Gastroesophageal sphincter (tissue), 4 donors: ENCODE data around the gene NOL4L. TPM values are rescaled to one million over a fixed set of nuclear protein-coding genes. Genes with fewer than 3 reads are reported as not detected.

Experiments
- ATAC-seq: fragments of 150-250 bp; one replicate; pipeline ENCODE4 v1.9.1; 2016; ENCODE audit warnings: mild to moderate bottlenecking, moderate library complexity
- H3K27ac ChIP-seq, 4 donors: fragments of 200-600 bp; sonication (generic) in 3 of 4; 1 replicate in 3 of 4; 2 replicates in 1 of 4; pipeline ENCODE4 v1.5.1; 2016 to 2019
- H3K27me3 ChIP-seq: fragments of 200-600 bp; sonication (generic); one replicate; pipeline ENCODE4 v1.5.1; 2019
- H3K36me3 ChIP-seq, 2 donors: fragments of 200-600 bp; sonication (generic); one replicate each; pipeline ENCODE4 v1.5.1; 2019; ENCODE audit warnings: control low read depth in 1 of 2
- H3K4me1 ChIP-seq, 3 donors: fragments of 200-600 bp; sonication (generic); 1 replicate in 2 of 3; 2 replicates in 1 of 3; pipeline ENCODE4 v1.5.1; 2016 to 2019; ENCODE audit warnings: control low read depth in 2 of 3
- H3K4me3 ChIP-seq, 2 donors: fragments of 200-600 bp; sonication (generic); one replicate each; pipeline ENCODE4 v1.5.1; 2019; ENCODE audit warnings: mild to moderate bottlenecking in 1 of 2, moderate library complexity in 1 of 2
- H3K9me3 ChIP-seq, 3 donors: fragments of 200-600 bp; sonication (generic); one replicate each; pipeline ENCODE4 v1.5.1; 2017 to 2019; ENCODE audit warnings: control low read depth in 2 of 3
- EP300 ChIP-seq: sonication (generic); formaldehyde crosslinking; IDR thresholded peaks from one replicate; pipeline ENCODE4 v1.6.1; 2017; ENCODE audit warnings: antibody characterized with exemption, mild to moderate bottlenecking
- POLR2A ChIP-seq, 2 donors: fragments of 450-650 bp; IDR thresholded peaks; one replicate each; pipeline ENCODE4 v1.6.1; 2017; ENCODE audit warnings: antibody characterized with exemption in 2 of 2, mild to moderate bottlenecking in 2 of 2, moderate library complexity in 1 of 2
- POLR2AphosphoS5 ChIP-seq: sonication (generic); formaldehyde crosslinking; IDR thresholded peaks from one replicate; pipeline ENCODE4 v1.6.1; 2017; ENCODE audit warnings: antibody characterized with exemption
- WGBS, 2 donors: methylation state at CpG; one replicate each; pipeline ENCODE4 v1.1.5; 2018; ENCODE audit warnings: low coverage in 1 of 2; 5-methylcytosine and 5-hydroxymethylcytosine counted together
- total RNA-seq, 4 donors: library from RNA; depleted of rRNA; stranded (reverse); fragments of >200 nt; gene quantifications; one replicate each; pipeline ENCODE4 v1.1.0, GENCODE V29; 2016
- TF ChIP-seq, protein P1 (sequence below), 4 experiments: fragments of 200-600 bp in 2 of 4; fragments of 450-650 bp in 2 of 4; sonication (generic) in 1 of 4; IDR thresholded peaks; one replicate each; pipeline ENCODE4 v1.5.1; 2017 to 2019; ENCODE audit warnings: antibody characterized with exemption in 4 of 4, mild to moderate bottlenecking in 2 of 4, moderate library complexity in 2 of 4

Gene NOL4L
- total RNA-seq, 4 donors from 2014 or later: 9.0 to 14.7 (median 10.8) TPM

DNA sequence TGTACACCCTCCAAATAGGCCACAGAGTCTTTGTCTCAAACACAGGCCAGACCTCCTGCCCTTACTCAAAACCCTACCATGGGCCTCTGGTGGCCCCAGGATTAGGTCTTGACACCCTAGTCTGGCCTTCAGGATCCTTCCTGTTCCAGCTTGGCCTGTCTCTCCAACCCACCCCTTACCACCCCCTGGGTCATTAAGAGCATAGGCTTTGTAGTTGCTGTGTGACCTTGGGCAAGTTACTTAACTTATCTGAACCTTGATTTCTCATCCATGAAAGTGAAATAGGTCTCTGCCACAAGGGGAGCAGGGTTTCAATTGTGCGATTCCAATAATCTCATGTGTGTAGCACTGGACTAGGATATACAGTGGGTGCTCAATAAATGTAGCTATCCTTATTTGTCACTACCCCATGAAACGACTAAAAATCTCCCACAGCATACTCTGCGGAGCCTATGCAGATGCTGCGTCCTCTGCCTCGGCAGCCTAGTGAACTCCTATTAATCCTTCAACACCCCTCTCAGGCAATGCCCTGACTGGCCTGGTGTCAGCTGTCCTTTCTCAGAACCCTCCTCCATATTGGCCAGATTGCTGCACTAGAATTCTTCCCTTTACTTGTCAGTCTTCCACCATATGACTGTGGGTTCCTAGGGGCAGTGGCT lies 39.7 kb upstream of the NOL4L start:
- no peak for ATAC-seq
- no peak overlapping the region for H3K27ac ChIP-seq
- 78 to 94% methylated on average over 3 to 5 of the region's 5 CpGs for WGBS, 2 donors

DNA sequence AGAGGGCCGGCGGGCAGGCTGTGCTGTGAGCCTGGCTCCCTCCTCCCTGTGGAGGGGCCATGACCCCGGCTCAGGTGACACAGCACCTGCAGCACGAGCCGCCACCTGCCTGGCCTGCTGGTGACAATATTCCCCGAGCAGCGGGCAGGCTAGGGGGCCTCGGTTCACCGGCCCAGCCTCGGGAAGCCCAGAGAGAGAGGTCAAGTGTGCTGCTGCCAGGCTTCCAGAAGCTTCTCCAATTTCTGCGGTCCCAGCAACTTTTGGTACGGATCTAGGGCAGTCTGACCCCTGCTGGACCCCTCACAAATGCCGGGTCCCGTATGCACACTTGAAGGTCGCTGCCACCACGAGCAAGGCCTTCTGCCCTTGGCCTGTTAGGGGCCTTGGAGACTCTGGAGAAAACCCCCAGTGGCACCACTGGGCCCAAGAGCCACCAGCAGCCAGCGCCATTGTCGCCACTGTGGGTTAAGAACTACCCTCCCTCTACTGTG lies 38.6 kb upstream of the NOL4L start:
- Histone ChIP-seq H3K27ac (no peak overlapping the region), H3K9me3 (no peaks in the 10 kb centered on the region), H3K4me3 (no peak overlapping the region), H3K36me3 (no peaks in the 10 kb centered on the region), H3K27me3 (peaks cover 12% of the 10 kb centered on the region), H3K4me1 (peaks cover 0 to 17% (median 6%) of the 10 kb centered on the region in 3 donors)
- TF ChIP-seq, protein P1, sequence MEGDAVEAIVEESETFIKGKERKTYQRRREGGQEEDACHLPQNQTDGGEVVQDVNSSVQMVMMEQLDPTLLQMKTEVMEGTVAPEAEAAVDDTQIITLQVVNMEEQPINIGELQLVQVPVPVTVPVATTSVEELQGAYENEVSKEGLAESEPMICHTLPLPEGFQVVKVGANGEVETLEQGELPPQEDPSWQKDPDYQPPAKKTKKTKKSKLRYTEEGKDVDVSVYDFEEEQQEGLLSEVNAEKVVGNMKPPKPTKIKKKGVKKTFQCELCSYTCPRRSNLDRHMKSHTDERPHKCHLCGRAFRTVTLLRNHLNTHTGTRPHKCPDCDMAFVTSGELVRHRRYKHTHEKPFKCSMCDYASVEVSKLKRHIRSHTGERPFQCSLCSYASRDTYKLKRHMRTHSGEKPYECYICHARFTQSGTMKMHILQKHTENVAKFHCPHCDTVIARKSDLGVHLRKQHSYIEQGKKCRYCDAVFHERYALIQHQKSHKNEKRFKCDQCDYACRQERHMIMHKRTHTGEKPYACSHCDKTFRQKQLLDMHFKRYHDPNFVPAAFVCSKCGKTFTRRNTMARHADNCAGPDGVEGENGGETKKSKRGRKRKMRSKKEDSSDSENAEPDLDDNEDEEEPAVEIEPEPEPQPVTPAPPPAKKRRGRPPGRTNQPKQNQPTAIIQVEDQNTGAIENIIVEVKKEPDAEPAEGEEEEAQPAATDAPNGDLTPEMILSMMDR (IDR thresholded peaks at IDR 0.05): no peak
- TF ChIP-seq POLR2AphosphoS5 (no peak), EP300 (no peak), POLR2A (IDR thresholded peaks at IDR 0.05) (no peak)
- no CpG with 5 or more reads among the region's 18 CpGs for WGBS, 2 donors
- no peak for ATAC-seq

More for the DNA sequence above, 39.7 kb upstream of the NOL4L start:
- TF ChIP-seq POLR2A (IDR thresholded peaks at IDR 0.05): no peak
- Histone ChIP-seq H3K9me3 (no peaks in the 10 kb centered on the region), H3K4me1 (peaks cover 0 to 17% (median 6%) of the 10 kb centered on the region in 3 donors), H3K4me3 (no peak overlapping the region), H3K27me3 (peaks cover 7% of the 10 kb centered on the region), H3K36me3 (no peaks in the 10 kb centered on the region)

DNA sequence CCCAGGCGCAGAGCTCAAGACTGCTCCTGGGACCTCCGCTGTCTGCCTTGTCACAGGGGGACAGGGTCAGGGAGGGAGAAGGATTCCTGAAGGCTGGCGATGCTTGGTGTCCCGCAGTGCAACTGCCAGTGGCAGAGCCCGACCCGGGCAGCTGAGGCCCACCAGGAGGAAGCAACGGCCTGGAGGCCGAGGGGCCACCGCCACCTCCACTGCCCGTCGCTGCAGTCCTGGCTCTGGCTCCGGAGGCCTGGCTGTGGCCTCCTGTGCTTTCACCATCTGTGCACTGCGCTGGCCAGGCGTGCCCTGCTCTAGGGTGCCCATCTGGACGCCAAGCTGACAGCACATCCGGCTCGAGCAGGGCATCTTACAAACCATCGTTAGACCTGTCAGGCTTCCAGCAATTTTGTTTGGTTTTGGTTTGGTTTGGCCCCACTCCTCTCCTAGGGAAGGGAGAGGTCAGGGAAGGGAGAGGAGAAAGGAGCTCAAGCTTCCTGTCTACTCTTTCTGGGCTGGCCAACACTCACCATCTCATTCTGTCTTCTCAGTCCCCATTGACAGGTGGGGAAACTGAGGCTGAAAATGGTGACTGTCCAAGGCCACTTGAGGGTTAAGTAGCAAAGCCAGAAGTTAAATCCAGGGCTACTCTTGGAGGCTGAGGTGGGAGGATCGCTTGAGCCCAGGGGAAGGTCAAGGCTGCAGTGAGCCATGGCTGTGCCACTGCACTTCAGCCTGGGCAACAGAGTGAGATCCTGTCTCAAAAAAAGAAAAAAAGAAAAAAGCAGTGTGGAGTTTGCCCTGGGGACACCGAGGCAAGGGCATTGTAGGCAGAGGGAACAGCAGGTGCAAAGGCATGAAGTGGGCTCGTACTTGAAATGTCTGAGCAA lies 37.7 kb upstream of the NOL4L start:
- H3K27me3 ChIP-seq: peaks cover 14% of the 10 kb centered on the region
- ATAC-seq: no peak
- no peak for TF ChIP-seq EP300
- TF ChIP-seq POLR2A (IDR thresholded peaks at IDR 0.05): no peak
- TF ChIP-seq POLR2AphosphoS5: no peak
- TF ChIP-seq, protein P1 (IDR thresholded peaks at IDR 0.05): no peak
- WGBS, 2 donors: 60 to 88% methylated on average over 5 to 8 of the region's 21 CpGs
- no peak overlapping the region for H3K4me3 ChIP-seq
- H3K36me3 ChIP-seq: no peaks in the 10 kb centered on the region
- no peak overlapping the region for H3K27ac ChIP-seq
- peaks cover 0 to 13% (median 6%) of the 10 kb centered on the region in 3 donors for H3K4me1 ChIP-seq
- no peaks in the 10 kb centered on the region for H3K9me3 ChIP-seq

DNA sequence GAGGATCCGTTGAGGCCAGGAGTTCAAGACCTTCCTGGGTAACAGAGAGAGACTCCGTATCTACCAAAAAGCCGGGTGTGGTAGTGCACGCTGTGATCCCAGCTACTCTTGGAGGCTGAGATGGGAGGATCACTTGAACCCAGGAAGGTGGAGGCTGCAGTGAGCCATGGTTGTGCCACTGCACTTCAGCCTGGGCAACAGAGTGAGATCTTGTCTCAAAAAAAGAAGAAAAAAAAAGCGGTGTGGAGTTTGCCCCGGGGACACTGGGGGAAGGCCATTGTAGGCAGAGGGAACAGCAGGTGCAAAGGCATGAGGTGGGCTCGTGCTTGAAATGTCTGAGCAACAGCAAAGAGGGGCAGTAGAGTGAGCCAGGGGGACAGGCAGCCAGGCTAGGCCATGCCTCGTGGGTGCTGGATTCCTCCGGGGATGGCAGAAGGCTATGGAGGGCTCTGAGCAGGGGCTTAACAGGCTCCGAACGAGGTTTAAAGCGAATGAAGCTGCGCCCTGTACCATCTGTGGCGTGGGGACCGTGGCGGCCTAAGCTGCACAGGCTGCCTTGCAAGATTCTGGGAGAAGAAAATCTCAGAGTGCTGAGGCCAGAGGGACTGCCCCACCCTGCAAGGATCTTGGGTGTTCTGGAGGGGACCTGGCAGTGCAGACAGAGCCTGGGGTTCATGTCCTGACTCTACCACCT lies 36.9 kb upstream of the NOL4L start:
- no peak for ATAC-seq

More for the DNA sequence above, 36.9 kb upstream of the NOL4L start:
- H3K27ac ChIP-seq: no peak overlapping the region
- 82 to 83% methylated on average over 1 to 13 of the region's 16 CpGs for WGBS, 2 donors
- peaks cover 14% of the 10 kb centered on the region for H3K27me3 ChIP-seq
- H3K4me1 ChIP-seq: peaks cover 0 to 5% (median 0%) of the 10 kb centered on the region in 3 donors
- TF ChIP-seq POLR2A (IDR thresholded peaks at IDR 0.05) (no peak), POLR2AphosphoS5 (no peak), EP300 (no peak)
- TF ChIP-seq, protein P1 (IDR thresholded peaks at IDR 0.05): no peak
- H3K36me3 ChIP-seq: no peaks in the 10 kb centered on the region
- H3K9me3 ChIP-seq: no peaks in the 10 kb centered on the region
- H3K4me3 ChIP-seq: no peak overlapping the region
